GM21390 (cell line): ENCODE data around the gene LCE1B.

Source experiments
- ATAC-seq: cut with Tn5 transposase; IDR thresholded peaks from one replicate; pipeline ENCODE4 v1.9.1; 2021; ENCODE audit not compliant: unreplicated experiment

Gene LCE1B

GRCh38 chr1:152811671-152812070 lies at the start of gene LCE1B:
Gene LCE1B (plus strand): TSS chr1:152811971. CDS start chr1:152812447, 476 bp downstream.
- no peak for ATAC-seq

GRCh38 chr1:152768847-152769533 lies 42.8 kb upstream of the LCE1B start:
- no peak for ATAC-seq

GRCh38 chr1:152770411-152770810 lies 41.4 kb upstream of the LCE1B start:
- no peak for ATAC-seq

- ATAC-seq: no peak
Observed at GRCh38 chr1:152774875-152775274, 36.9 kb upstream of the LCE1B start, which contains the start of gene LCE1F. Gene LCE1F (plus strand): TSS chr1:152775140. CDS start chr1:152776372, 1,232 bp downstream.

GRCh38 chr1:152776361-152776760 lies 35.4 kb upstream of the LCE1B start:
- ATAC-seq: no peak

- no peak for ATAC-seq
Observed at GRCh38 chr1:152777510-152778137, 34.1 kb upstream of the LCE1B start.

- no peak for ATAC-seq
Observed at GRCh38 chr1:152783095-152783494, 28.7 kb upstream of the LCE1B start.

- no peak for ATAC-seq
Observed at GRCh38 chr1:152786077-152786476, 25.7 kb upstream of the LCE1B start, which contains the start of gene LCE1E. Gene LCE1E (plus strand): TSS chr1:152786257. CDS start chr1:152787300, 1,043 bp downstream.

- no peak for ATAC-seq
Observed at GRCh38 chr1:152795686-152796085, 16.1 kb upstream of the LCE1B start.

- no peak for ATAC-seq
Observed at GRCh38 chr1:152796421-152796820, 15.3 kb upstream of the LCE1B start, which contains the start of gene LCE1D. Gene LCE1D (plus strand): TSS chr1:152796721. CDS start chr1:152797795, 1,074 bp downstream.

GRCh38 chr1:152801333-152801732 lies 10.4 kb upstream of the LCE1B start:
- ATAC-seq: no peak

- no peak for ATAC-seq
Observed at GRCh38 chr1:152806576-152806975, 5.2 kb upstream of the LCE1B start, which contains the start of gene LCE1C. Gene LCE1C (minus strand): TSS chr1:152806651. CDS start chr1:152805478, 1,173 bp downstream.

GRCh38 chr1:152811050-152811449 lies 721 bp upstream of the LCE1B start:
- ATAC-seq: no peak

- ATAC-seq: no peak
Observed at GRCh38 chr1:152817309-152817708, 5.5 kb downstream of the LCE1B start.

GRCh38 chr1:152823294-152823693 lies 11.5 kb downstream of the LCE1B start:
- no peak for ATAC-seq

- no peak for ATAC-seq
Observed at GRCh38 chr1:152824964-152825363, 13.2 kb downstream of the LCE1B start.

GRCh38 chr1:152827173-152827572 lies 15.4 kb downstream of the LCE1B start, which contains the start of gene LCE1A:
Gene LCE1A (plus strand): TSS chr1:152827473. CDS start chr1:152827473, 0 bp downstream.
- no peak for ATAC-seq

- ATAC-seq: no peak
Observed at GRCh38 chr1:152836870-152837269, 25.1 kb downstream of the LCE1B start.

- no peak for ATAC-seq
Observed at GRCh38 chr1:152842556-152842955, 30.8 kb downstream of the LCE1B start, which contains the start of gene LCE6A. Gene LCE6A (plus strand): TSS chr1:152842856. CDS start chr1:152843521, 665 bp downstream.

- ATAC-seq: no peak
Observed at GRCh38 chr1:152855661-152856060, 43.9 kb downstream of the LCE1B start.

GRCh38 chr1:152858062-152858461 lies 46.3 kb downstream of the LCE1B start:
- ATAC-seq: no peak

- no peak for ATAC-seq
Observed at GRCh38 chr1:152859696-152860095, 47.9 kb downstream of the LCE1B start, which contains the start of gene LCE7A. Gene LCE7A (plus strand): TSS chr1:152859996. CDS start chr1:152860698, 702 bp downstream.
